Measurements from ENCODE around the gene PHKA2.

GRCh38 chrX:18887177-18887824, 96.6 kb downstream of the PHKA2 start:
- TF ChIP-seq, protein P1, sequence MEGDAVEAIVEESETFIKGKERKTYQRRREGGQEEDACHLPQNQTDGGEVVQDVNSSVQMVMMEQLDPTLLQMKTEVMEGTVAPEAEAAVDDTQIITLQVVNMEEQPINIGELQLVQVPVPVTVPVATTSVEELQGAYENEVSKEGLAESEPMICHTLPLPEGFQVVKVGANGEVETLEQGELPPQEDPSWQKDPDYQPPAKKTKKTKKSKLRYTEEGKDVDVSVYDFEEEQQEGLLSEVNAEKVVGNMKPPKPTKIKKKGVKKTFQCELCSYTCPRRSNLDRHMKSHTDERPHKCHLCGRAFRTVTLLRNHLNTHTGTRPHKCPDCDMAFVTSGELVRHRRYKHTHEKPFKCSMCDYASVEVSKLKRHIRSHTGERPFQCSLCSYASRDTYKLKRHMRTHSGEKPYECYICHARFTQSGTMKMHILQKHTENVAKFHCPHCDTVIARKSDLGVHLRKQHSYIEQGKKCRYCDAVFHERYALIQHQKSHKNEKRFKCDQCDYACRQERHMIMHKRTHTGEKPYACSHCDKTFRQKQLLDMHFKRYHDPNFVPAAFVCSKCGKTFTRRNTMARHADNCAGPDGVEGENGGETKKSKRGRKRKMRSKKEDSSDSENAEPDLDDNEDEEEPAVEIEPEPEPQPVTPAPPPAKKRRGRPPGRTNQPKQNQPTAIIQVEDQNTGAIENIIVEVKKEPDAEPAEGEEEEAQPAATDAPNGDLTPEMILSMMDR (IDR thresholded peaks at IDR 0.05) = no peak
- no peak for TF ChIP-seq POLR2AphosphoS5 (IDR thresholded peaks at IDR 0.05)
